GM18517 (cell line): ENCODE results near the gene TEAD3.
"Not testable (repeated sequence)": the region's sequence is repeated elsewhere in the genome, so short reads cannot be mapped to it uniquely, and the experiment has no call there.

Source experiments
- ATAC-seq: cut with Tn5 transposase; IDR thresholded peaks from one replicate; pipeline ENCODE4 v1.9.1; 2021; ENCODE audit warnings: mild to moderate bottlenecking, moderate library complexity; ENCODE audit not compliant: unreplicated experiment

TEAD3 gene

DNA sequence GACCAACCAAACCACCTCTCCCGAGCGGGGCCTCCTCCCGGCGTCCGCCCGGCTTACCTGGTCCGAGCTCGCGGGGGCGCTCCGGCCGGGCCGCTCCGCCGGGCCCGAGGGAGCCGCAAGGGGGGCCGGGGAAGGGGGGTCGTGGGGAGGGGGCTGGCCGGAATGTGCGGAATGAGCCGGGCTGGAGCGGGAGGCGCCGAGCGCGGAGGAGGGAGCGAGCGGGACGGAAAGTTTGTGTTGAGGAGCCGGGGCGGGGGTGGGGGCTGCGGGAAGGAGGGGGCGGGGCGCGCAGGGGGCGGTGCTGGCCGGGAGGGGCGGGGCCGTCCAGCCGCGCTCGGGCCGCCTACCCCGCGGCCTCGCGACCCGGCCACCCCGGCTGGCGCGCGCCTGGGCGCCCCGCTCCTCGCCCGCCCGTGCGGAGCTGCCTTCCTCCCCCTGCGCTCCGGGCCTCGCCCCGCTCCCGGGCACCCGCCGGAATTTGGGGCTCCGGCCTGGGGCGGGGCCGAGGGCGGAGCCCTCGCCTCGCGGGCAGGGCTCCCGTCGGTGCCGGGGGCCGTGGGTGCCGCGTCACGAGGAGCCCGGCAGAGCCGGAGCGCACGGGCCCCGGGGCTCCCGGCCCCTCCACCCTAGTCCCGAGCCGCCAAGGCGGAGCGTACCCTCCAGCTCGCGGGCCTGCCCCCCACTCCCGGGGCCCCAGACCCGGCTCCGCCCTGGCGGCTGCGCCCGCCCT lies at the start of gene TEAD3:
Gene TEAD3, minus strand, starts transcription at position 239 of the 730 bp plus-strand sequence.
- ATAC-seq, result no peak

DNA sequence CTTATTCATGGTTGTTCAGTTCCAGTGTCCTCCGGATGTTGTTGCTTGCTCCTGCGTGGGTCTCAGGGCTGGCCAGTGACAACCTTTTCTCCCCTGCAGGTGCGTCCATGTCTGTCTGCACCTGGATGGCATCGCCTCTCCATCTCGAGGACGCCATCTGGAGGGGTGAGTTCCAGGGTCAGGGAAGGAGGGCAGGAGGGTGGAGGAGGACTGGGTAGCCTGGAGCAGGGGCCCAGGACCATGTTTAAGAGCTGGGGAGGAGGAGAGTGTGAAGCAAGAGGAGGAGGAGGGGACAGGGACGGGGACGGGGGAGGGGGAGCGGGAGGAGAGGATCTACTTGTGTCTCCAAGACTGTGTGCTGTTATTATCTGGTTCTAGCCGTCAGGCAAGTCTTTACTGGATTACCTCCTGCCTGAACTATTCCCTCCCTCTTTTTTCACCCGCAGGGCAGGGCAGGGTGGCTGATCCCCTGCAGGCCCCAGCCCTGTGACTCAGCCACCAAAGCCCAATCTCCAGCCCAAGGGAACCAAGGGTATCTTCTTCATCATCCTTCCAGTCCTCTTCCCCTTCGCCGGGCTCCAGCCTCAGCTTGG lies 48.0 kb upstream of the TEAD3 start:
- no peak for ATAC-seq

DNA sequence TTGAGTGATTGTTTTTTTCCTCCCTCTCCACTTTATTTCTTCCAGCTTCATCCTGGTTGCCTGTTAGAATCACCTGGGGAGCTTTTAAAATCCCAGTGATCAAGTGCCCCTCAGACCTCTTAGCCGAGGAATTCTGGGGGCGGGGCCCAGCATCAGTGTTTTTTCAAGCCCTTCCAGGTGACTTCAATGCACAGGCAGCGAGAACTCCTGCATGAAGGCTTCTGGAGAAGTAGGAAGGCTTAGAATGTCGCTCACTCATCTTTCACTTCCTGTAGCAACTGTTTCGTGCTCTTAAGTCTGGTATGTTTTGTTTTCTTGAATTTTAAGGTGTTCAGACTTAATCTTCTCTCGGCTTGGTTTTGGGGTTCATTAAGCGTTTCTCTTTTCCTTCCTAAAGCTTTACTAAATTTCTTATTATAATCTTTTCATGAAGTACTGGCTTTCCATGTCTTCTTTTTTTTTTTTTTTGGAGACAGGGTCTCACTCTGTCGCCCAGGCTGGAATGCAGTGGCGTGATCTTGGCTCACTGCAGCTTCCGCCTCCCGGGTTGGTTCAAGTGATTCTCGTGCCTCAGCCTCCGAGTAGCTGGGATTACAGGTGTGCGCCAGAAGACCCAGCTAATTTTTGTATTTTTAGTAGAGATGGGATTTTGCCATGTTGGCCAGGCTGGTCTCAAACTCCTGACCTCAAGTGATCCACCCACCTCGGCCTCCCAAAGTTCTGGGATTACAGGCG lies 46.7 kb upstream of the TEAD3 start:
- no peak for ATAC-seq

DNA sequence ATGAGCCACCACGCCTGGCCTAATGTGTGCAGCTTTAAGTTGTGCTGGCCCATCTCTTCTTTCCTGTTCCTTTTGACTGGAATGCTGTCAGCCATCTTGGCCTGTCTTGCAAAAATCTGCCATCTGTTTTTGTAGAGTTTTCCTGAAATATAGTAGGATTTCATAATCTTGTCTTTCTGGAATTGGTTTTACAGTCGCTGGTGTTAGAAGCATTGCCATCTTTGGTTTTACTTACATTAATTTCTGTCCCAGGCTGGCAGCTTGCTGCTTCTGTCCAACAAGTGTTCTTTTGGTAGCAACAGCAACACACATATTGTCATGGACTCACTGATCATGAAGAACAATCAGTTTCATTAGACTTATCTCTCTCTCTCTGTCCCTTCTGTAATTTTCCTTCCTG lies 45.0 kb upstream of the TEAD3 start:
- no peak for ATAC-seq

DNA sequence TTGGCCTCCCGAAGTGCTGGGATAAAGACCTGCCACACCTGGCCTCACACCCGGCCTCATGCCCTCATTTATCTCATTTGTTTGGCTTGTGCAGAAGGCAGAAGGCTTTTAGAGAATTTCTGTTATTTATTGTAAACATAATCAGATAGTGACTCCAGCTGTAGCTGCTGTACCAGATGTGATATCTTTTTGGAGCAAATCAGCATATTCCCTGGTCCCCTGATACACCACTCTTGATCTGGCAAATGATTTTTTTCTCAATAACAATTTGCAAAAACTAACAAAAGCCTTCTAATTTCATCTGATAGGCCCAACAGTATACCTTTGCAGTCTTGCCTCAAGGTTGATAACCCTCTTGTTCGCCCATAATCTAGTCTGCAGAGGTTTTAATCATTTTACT lies 42.3 kb upstream of the TEAD3 start:
- no peak for ATAC-seq

DNA sequence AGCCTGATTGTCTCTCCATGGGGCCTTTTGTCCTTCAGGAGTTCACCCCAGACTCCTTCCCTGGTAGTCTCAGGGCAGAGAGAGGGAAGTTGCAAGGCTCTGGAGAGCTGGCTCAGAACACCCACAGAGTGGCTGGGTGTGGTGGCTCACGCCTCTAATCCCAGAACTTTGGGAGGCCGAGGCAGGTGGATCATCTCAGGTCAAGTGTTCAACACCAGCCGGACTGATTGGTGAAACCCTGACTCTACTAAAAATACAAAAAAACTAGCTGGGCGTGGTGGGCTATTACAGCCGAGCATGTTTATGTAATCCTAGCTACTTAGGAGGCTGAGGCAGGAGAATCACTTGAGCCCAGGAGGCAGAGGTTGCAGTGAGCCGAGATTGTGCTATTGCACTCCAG lies 39.0 kb upstream of the TEAD3 start:
- ATAC-seq, result not testable (repeated sequence)

DNA sequence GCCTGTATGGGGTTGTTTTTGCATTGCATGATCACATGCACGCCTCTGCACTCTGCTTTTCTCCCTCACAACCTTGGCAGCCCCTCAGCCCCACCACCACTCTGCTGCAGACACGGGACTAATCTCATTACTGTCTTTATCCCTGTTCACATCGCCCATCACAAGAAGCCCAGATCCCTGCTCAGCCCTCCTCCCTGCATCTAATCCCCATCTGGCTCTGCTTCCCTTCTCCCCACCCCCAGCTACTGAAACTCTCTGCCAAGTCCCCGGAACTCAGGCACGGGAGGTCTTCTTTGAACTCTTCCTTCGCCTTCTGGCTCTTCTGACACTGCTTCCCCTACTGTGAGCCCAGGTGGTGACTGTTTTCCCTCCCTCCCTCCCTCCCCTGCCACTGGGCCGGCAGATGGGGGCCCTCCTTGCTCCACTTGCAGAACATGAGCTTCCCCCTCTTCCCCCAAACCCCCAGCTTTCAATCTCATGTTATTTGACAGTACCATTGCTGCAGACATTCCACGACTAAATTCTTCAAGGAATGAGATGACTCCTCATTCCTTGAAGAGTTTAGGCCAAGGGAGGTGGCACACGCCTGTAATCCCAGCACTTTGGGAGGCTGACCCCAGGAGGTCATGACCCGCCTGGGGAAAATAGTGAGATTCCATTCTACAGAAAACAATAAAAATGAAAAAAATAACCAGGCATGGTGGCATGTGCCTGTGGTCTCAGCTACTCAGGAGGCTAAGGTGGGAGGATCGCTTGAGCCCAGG lies 37.7 kb upstream of the TEAD3 start:
- ATAC-seq, result no peak

DNA sequence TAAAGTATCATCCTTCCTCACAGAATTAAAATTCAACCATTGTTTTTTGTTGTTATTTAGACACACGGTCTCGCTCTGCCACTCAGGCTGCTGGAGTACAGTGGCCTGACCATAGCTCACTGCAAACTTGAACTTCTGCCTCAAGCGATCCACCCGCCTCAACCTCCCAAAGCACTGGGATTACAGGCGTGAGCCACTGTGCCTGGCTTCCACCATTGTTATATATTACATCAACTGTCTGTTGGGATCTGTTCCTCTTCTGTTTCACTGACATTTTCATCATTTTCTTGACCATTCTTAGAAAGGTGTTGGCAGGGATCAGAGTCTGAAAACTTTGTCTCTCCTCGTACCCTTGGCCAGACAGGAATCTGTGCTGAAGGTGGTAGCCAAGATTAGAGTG lies 37.1 kb upstream of the TEAD3 start:
- no peak for ATAC-seq

DNA sequence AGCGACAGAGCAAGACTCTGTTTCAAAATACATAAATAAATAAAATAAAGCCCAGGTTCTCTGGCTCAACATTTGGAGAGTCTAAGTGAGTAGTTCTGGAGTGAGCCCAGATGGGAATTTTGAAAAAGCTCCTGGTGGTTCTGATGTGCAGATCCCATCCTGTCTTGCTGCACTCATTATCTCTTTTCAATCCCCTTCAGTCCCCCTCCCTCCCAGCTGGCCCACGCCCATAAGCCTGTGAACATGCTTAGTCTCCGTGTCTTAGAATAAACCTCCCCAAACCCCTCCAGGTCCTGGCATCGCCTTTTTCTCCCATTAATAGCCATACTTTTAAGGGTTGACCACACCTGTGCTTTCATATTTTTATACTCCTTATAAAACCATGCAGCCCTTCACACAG lies 35.2 kb upstream of the TEAD3 start:
- ATAC-seq, result no peak

DNA sequence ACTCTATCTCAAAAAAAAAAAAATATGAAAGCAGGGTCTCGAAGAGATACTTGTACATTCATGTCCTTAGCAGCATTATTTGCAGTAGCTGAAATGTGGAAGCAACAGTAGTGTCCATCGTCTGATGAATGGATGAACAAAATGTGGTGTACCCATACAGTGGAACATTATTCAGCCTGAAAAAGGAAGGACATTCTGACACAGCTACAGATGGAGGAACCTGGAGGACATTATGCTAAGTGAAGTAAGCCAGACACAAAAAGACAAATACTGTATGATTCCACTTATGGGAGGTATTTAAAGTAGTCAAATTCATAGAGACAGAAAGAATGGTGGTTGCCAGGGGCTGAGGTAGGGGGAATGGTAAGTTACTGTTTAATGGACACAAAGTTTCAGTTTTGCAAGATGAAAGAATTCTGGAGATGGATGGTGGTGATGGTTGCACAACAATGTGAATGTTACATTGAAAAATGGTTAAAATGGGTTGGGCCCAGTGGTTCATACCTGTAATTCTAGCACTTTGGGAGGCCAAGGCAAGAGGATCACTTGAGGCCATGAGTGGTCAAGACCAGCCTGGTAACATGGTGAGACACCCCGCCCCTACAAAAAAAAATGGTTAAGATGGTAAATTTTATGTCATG lies 27.6 kb upstream of the TEAD3 start:
- ATAC-seq, result no peak

DNA sequence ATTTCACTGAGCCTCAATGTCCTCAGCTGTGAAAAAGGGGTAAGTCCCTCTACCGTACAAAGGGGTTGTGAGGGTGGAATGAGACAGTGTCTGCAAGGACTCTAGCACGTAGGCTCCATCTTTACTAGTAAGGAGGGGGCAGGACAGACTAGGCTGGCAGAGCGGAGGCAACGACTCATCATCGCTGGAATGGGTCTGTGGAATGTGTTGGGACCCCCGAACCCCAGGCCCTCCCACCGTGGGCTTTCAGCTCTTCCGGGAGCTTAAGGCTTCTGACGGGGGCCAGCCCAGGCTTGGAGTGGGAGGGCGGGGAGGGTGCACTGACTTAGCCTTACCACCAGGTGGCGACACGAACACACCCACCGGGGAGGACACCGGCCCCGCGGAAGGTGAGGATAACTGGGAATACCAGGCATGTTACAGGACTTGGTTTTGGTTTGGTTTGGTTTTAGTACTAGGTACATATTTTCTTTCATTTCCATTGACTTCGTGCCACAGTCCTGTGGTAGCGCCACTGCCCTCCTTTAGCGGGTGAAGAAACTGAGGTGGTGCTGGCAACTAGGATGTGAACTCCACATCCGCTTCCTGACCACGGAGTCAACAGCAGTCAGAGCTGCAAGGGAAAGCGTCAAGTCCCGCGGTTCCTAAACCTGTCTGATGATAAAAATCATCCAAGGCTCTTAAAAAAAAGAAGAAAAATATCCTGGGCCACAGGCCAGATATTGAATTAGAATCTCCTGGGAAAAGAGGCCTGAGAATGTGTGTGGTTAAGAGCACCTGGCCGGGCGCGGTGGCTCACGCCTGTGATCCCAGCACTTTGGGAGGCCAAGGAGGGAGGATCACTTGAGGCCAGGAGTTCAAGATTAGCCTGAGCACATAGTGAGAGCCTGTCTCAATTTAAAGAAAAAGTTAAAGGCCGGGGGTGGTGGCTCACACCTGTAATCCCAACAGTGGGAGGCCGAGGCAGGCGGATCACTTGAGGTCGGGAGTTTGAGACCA lies 26.1 kb upstream of the TEAD3 start:
- no peak for ATAC-seq

DNA sequence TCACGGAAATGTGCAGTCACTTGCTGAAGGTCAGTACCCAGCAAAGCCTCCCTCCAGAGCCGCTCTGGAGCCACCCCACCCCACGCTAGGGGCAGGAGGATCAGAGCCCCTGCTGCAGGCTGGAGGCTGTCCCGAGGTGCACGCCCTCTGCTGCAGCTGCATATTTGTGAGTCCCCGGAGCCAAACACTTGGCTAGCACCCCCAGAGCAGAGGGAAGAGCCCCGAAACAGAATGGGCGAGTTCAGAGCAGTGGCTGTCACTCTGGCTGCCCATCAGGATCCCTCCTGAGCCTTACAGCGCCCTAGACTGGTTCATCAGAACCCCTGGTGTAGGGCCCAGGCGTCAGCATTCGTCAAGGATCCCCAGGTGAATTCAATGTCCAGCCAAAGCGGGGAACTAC lies 25.3 kb upstream of the TEAD3 start:
- no peak for ATAC-seq

DNA sequence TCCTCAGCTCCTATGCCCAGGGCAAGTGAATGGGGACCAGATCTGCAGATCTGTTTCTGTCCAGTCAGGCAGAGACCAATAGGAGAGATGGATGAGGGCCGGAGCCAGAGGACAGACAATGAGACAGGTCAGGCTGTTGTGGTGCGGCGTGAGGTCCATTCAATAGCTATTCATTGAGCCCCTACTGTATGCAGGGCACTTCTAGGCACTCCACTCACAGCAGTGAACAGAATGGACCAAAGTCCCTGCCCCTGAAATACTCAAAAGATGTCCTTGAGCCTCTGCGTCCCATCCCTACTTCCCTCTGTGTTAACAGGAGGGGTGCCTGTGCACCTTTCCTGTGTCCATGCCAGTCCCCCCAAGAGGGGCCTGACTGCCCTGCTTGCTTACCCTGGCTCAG lies 24.4 kb upstream of the TEAD3 start:
- ATAC-seq, result no peak

DNA sequence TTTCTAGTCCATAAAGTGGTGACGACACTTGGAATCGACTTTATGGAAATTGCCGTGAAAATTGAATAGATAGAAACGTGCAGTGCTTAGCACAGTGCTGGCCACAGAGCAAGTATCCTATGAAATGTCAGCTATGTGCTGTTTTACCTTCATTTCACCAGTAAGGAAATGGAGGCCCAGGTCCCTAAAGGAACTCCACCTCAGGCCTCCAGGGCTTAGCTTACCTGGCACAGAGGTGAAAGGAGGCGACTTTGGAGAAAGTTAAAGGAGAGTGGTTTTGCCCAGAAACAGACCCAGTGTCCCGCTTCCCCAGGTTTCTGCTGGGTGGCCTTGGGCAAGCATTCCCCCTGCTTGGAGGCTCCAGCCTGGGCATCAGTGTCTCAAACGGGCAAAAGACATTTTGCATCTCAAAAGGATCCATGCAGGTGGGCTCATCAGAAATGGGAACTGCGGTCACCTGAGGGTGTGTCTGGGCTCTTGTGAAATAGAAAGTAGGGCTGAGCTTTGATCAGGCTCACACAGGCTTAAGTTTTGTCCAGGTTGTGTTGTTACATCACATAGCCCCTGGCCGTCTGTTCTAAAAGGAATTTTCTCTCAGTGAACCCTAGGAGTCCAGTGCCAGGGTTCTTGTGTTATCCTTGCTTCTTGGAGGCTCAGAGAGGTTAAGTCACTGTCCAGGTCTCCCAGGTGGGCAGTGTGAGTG lies 22.6 kb upstream of the TEAD3 start:
- no peak for ATAC-seq

DNA sequence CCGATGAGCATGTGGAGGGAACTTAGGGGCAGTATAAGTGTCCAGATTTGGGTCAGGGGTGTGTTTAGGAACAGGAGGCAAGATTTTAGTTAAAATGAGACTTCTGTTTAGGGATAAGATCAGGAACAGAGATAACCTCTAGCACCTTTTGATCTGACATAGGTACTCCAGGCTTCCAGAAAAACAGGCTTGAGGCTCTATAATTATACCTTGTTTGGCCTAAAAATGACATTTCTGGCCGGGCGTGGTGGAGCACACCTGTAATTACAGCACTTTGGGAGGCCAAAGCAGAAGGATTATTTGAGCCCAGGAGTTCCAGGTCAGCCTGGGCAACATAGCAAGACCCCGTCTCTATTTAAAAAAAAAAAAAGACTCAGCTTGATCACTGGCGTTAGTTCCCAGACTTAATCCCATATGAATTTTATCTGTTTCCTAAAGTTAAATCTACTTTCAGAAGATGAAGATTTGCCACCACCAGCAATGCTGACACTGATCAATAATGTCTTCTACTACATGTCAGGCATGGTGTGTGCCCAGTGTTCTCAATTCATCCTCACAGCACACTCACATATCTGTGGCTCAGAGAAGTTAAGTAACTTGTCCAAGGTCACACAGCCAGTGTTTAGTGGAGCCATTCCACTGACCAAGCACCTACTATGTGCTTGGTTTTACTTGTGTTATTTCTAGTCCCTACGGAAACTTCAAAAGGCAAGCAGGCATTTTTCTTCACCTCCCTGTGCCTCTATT lies 21.9 kb upstream of the TEAD3 start:
- no peak for ATAC-seq

DNA sequence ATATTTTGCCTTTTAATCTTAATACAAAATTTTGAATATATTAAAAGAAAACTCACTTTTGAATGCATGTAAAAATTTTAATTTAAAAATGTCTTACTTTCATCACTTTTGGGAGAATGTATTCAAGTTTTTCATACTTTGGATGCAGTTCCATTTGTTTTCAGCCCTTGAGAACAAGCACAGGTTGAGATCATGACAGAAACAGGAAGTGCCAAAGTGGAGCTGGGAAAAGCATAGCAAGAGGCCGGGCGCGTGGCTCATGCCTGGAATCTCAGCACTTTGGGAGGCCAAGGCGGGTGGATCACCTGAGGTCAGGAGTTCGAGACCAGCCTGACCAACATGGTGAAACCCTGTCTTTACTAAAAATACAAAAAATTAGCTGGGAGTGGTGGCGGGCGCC lies 21.1 kb upstream of the TEAD3 start:
- ATAC-seq, result not testable (repeated sequence)

DNA sequence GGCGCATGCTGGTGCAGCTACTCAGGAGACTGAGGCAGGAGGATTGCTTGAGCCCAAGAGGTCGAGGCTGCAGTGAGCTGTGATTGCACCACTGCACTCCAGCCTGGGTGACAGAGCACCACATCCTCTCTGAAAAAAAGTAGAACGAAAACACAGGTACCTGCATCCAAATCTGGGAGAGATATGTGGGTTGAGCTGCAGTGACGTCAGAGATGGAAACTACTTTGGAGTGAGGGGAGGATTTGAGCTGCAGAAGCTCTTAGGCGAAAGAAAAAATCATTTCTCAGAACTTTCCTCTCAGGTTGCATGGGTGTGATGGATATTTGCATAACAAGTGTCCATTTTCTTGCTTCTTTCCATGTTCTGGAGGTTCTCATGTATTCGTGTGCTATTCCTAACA lies 19.8 kb upstream of the TEAD3 start:
- no peak for ATAC-seq

DNA sequence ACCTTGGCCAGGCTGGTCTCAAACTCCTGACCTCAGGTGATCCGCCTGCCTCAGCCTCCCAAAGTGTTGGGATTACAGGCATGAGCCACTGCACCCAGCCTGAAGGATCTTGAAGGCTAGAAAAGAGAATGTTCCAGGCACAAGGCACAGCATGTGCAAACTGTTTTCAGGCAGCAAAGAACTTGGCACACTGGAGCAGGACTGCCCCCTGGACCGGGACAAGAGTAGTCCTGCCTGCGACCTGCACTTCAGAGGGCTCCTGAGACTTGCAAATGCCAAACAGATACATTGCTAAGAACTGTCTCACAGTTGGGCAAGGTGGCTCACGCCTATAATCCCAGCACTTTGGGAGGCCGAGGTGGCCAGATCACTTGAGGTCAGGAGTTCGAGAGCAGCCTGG lies 19.1 kb upstream of the TEAD3 start:
- not testable (repeated sequence) for ATAC-seq
